ENCODE data around the gene PRKACA.

Gene PRKACA

DNA sequence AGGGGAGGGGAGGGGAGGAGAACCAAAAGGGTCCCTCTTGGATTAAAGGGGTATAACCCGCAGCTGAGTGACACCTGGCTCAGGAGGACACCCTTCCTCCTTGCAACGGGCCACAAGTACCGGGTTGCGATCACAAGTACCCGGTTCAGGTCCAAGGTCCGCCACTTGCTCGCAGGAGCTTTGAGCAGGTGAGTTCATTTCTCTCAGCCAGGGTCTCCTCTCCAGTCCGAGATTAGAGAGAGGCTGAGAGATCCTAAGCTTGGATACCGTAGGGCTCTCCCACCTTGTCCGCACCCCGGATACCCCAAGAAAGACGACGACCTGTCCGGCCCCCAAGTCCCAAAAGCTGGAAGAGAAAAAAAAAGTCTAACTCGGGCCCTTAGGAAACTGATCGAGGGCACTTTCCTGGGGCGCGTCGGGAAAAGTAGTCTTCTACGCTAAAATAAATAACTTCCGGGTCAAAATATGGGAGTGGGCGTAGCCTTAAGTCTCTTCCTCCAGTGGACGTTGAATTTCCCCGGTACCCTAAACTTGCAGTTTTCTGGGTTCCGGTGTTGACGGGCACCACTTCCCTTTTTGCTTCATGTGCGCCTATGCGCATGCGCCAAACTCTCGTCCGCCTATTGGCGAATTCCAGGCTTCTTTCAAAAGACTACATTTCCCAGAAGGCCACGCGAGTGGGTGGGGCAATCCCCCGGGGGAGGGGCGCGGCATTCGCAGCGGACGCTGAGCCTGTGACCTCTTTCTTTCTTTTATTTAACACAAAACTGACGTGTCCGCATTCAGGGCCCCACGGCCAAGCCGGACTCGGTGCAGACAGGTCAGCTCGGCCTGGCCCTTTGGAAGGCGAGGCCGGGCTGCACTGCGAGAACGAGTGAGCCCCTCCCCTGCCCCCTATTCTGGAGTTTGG is 36.4 kb downstream of the PRKACA start:
- DNase-seq: peak; percentile 97 to 100 (median 98)
- intact Hi-C loops (cut with DNase I): loop anchor here (5.0 kb wide), 2 partner anchors 36 to 74 kb away; partner anchors contain the start of genes PRKACA and RFX1

DNA sequence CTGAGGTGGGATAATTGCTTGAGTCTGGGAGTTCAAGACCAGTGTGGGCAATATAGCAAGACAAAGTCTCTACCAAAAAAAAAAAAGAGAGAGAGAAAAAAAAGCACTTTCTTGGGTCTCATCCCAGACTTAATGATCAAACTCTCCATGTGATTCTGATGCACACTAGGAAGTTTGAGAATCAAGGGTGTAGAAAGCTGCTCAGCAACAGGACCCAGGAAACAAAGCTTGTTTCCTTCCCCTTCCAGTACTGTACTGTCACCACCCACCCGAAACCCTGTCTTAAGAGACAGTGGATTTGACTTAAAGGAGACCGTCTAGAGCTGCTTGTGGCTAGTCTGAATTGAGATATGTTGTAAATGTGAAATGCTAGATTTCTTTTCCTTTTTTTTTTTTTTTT is 39.2 kb downstream of the PRKACA start:
- intact Hi-C loops (cut with DNase I): no loop called here
- DNase-seq: no peak

DNA sequence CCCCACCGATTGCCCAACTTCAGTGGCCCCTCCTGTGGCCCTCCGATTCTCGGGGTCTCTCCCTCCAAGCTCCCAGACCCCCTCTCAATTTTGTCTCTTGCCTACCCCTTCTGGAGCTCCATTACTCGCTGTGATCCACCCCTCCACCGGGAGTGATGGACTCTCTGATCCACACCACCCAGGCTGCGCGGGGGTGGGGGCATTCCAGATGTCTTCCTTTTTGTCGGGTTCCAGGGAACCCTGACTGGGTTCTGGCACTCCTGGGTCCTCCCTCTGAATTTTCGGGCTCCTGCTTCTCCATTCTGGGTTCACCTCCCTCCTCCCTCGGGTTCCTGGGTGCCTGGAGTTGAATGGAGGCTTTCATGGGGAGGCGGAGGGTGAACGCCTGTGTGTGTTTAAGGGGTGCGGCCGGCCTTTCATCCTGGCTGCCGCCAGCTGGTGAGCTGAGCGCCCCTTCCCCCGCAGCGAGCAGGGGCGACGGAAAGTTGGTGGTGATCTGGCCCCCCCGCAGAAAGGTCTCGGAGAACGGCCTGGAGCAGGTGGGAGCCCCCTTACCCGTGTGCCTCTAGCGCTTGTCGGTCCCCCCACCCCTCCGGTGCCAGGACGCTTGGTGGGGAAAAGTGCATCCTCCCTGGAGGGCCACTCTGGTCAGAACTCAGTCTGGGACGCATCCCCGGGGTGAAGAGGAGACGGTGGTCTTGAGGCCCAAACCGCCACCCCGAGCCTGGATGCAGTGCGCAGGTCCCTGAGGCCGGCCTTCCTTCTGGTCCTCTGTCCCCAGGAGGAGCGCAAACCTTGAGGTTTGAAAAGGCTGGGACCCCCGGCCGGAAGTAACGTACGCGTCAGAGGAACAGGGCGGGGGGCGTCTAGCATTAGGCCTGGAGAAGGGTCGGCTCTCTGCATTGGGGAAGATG is 43.4 kb downstream of the PRKACA start:
- DNase-seq: peak in 5 of 10 donors; percentile 18 to 89 (median 36)
- intact Hi-C loops (cut with DNase I): loop anchor here (2.0 kb wide), 1 partner anchor 63 kb away; the partner anchor contains the start of gene ASF1B

DNA sequence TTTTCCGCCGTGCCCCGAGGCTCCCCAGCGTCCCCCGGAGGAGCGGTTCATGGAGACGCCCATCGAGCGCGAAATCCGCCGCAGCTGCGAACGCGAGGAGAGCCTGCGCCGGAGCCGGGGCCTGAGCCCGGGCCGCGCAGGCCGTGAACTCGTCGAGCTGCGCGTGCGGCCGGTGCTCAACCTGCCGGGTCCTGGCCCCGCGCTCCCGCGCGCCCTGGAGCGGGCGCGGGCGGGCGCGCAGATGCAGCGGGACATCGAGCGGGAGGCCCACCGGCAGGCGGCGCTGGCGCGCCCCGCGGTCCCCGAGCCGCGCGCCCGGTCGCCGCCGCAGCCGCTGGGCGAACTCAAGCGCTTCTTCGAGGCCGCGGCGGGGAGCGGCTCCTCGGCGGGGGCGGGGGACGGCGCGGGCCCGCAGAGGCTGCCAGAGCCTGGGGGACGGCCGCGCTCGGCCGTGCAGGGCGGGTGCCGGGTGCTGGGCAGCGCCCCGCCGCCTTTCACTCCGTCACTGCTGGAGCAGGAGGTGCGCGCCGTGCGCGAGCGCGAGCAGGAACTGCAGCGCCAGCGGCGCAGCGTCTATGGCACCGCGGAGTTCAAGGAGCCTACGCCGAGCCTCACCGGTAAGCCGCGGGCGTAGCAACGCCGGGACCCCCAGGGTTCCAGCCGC is 44.2 kb downstream of the PRKACA start:
- intact Hi-C loops (cut with DNase I): no loop called here

DNA sequence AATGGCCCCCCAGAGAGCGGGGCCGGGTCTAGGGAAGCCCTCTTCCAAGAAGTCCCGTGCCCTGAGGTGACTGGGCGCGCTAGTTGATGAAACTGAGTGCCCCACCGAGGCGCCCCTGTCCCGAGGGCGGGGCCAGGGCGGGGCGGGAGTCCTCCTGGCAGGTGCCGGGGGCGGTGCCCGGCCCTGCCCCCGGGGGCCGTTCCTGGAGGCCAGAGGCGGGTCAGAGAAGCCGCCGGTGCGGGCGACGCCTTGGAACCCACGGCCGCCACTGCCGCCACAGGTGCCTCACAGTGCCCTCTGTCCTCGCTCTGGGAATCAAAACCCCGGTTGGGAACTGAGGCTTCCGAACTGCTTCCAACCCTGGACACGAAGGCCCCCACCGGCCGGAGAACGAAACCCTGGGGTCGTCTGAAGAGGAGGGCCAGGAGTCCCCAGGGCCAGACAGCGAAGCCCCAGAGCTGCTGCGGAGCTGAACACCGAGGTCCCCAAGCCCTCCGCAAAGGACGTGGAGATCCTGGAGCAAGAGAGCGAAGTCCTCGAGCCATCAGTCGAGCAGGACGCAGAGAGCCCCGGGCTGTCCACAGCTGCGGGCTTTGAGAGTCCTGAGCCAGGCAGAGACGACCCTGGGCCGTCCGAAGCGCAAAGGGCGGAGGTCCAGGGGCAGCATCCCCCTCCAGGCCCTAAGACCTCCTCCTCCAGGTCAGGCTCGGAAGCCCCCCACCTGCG is 44.9 kb downstream of the PRKACA start, which contains the start of gene MISP3:
Gene MISP3 (plus strand): TSS at position 252 of the 726 bp plus-strand sequence. CDS start 524 bp downstream, outside the sequence.
- intact Hi-C loops (cut with DNase I): no loop called here
- peak in 5 of 10 donors; percentile 28 to 89 (median 30) for DNase-seq

More for the DNA sequence above, 44.2 kb downstream of the PRKACA start:
- DNase-seq: peak; percentile 54 to 96 (median 71)

DNA sequence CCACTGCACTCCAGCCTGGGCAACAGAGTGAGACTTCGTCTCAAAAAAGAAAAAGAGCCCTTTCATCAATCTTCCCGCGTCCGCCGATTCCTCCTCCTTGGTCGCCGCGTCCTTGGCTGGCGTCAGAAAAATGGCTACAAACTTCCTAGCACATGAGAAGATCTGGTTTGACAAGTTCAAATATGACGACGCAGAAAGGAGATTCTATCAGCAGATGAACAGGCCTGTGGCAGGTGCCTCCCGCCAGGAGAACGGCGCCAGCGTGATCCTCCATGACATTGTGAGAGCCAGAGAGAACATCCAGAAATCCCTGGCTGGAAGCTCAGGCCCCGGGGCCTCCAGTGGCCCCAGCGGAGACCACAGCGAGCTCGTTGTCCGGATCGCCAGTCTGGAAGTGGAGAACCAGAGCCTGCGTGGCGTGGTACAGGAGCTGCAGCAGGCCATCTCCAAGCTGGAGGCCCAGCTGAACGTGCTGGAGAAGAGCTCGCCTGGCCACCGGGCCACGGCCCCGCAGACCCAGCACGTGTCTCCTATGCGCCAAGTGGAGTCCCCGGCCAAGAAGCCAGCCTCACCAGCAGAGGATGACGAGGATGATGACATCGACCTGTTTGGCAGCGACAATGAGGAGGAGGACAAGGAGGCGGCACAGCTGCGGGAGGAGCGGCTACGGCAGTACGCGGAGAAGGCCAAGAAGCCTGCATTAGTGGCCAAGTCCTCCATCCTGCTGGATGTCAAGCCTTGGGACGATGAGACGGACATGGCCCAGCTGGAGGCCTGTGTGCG is 47.1 kb downstream of the PRKACA start:
- no peak for DNase-seq
- intact Hi-C loops (cut with DNase I): no loop called here

DNA sequence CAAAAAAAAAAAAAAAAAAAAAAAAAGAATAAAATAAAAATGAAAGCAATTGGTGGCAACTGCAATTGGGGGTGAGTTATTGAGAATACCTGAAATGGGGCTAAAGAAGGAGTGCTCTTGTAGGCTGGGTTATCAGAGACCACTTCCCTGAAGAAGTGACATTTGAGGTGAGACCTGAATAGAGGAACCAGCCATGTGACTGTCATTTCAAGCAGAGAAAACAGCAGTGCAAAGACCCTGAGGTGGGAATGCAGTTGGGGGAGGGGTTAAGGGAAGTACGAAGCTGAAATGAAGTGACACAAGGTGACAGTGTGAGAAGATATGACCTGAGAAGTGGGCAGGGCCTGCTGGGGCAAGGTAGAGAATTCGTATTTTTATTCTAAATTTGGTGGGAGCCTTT is 51.4 kb downstream of the PRKACA start:
- no peak for DNase-seq
- intact Hi-C loops (cut with DNase I): no loop called here

DNA sequence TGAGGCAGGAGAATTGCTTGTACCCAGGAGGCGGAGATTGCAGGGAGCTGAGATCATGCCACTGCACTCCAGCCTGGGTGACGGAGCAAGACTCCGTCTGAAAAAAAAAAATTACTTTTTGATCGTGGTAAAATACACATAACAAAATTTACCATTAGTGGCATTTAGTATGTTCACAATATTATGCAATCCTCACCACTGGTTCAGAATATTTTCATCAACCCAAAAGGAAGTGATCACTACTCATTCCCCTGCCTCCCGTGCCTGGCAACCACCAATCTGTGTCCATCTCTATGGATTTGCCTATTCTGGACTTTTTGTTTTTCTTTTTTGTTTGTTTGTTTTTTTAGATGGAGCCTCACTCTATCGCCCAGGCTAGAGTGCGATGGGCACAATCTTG is 54.5 kb downstream of the PRKACA start:
- intact Hi-C loops (cut with DNase I): no loop called here
- DNase-seq: no peak

DNA sequence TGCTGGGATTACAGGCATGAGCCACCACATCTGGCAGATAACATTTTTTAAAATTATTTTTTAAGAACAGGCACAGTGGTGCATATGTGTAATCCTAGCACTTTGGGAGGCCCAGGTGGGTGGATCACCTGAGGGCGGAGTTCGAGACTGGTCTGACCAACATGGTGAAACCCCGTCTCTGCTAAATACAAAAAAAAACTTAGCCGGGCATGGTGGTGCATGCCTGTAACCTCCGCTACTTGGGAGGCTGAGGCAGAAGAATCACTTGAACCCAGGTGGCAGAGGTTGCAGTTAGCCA is 55.1 kb downstream of the PRKACA start:
- intact Hi-C loops (cut with DNase I): no loop called here
- DNase-seq: no peak

DNA sequence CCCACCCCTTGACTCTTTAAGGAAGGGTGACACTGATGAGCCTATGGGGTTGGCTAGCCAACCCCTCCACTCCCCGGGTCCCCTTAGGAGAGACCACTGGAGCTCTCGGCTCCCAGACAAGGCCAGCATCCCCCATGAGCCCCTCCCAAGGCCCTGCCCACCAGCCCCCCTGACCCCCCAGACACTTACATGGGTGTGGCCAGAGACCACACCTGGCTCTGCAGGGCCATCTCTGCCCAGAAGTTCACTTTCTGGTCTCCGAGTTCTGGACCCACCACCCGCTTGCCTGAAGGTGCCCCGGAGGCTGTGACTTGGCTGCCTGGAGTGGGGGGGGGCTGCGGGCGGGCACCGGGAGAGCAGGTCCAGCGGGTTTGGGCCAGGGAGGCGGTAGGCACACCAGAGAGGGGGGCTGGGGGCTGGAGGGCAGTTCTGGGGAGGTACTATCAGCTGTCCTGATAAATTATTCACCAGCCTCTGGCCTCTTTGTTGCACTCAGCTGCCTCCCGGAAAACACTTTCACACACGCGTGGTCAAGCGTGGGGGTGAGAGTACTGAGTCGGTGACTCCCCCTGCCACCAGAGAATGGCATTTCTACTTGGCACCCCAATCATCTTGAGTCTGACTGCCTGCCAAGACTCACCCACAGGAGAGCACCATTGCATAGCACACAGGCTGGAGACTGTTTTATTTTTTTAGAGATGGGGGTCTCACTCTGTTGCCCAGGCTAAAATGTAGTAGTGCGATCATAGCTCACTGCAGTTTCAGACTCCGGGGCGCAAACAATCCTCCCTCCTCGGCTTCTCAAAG is 55.6 kb downstream of the PRKACA start, which contains the start of gene PALM3:
Gene PALM3 (minus strand): TSS at position 326 of the 807 bp plus-strand sequence. CDS start 96 bp downstream, at position 230.
- no peak for DNase-seq
- intact Hi-C loops (cut with DNase I): no loop called here

DNA sequence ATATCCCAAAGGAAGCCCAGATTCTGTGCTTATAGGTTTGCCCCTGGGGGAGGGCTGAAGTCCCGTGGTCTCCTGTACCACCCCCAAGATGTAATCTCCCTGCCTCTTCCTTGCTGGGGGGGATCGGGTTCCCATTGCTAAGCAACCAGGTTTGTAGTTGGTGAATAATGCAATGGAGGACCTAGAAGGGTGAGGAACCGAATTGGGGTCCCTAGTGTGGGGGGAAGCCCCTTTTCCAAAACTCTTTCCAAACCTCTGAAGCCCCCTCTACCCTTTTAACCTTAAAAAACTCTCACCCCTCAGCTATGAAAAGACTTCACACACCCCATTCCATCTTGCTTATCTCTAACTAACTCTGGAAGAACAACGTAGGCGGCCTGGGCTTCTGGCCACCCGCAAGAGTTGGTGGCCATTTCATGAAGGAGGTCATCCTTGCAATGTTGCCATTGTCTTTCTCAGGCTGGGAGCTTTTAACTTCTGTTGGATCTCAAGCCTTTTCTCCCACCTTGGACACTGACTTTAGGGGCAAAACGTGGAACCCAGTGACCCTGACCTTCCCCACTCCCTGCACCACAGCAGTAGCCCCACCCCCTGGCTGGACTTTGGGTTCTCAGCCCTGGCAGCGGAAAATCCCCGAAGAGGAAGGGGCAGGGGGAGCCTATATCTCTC is 56.3 kb downstream of the PRKACA start:
- no peak for DNase-seq
- intact Hi-C loops (cut with DNase I): no loop called here

DNA sequence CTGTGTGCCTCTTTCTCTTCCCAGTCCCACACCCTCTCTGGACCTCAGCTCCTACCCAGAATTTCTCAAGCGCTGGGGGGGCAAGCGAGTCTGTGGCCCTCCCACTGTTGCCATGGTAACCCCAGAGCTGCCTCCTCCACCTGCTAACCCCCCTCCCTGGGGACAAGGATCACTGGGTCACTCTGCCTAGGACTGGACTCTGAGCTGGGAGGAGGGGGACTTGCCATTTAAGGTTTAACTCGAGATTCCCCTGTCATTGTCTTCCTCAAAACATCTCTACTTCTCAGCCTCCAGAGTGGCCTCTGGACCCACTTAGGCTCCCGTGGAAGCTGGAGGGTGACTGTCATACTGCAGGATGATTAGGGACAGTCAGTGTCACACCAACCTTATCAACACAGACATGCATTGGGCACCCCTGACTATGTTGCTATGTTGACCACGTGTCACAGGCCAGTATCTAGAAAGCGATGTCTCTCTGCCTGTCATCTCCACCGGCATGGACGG is 57.9 kb downstream of the PRKACA start:
- DNase-seq: no peak
- intact Hi-C loops (cut with DNase I): no loop called here

DNA sequence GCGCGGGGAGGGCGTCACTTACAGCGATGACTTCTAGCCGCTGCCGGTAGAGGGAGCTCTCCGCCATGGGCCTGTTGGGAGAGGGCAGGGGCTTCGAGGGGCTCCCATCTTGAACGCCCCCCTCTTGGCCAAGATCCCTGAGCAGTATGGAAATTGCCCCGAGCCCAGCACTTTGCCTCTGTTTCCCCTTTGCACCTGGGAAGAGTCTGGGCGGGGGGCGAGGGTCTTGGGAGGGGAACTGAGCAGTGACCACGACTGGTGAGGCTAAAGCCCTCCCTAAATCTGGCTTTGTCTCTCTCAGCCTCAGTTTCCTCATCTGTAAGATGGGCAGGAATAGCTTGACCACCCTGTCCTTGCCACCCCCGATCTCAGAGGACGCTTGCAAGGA is 58.5 kb downstream of the PRKACA start:
- intact Hi-C loops (cut with DNase I): no loop called here
- DNase-seq: no peak

DNA sequence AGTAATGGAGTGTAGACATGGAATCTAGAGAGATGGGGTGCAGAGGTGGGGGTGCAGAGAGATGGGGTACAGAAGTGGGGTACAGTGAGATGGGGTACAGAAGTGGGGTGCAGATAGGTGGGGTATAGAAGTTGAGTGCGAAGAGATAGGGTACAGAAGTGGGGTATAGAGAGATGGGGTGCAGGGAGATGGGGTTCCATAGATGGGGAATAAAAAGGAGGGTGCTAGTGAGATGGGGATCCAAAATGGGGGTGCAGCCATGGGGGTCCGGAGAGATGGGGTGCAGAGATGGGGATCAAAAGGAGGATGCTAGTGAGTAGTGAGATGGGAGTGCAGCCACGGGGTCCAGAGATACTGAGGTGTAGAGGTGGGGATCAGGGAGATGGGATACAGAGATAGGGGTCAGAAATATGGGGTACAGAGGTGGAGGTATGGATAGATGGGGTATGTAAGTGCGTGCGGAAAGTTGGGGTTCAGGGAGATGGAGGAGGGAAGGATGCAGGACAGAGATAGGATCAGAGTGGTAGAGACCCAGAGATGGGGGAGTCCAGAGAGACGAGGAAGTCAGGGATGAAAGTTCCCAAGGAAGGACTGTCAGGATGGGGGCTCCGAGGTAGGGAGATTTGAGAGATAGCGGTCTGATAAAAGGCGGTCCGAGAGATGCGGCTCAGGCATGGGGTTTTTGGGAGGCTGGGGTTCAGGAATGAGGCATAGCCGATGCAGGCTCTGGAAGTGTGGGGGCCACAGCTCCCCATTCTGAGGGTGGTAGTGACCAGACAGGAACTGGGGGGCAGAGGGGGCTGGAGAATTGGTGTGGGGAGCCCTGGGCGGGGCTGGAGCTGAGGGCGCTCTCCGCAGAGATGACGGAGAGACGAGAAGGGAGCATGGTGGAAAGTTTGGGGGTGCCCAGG is 59.1 kb downstream of the PRKACA start:
- no peak for DNase-seq

DNA sequence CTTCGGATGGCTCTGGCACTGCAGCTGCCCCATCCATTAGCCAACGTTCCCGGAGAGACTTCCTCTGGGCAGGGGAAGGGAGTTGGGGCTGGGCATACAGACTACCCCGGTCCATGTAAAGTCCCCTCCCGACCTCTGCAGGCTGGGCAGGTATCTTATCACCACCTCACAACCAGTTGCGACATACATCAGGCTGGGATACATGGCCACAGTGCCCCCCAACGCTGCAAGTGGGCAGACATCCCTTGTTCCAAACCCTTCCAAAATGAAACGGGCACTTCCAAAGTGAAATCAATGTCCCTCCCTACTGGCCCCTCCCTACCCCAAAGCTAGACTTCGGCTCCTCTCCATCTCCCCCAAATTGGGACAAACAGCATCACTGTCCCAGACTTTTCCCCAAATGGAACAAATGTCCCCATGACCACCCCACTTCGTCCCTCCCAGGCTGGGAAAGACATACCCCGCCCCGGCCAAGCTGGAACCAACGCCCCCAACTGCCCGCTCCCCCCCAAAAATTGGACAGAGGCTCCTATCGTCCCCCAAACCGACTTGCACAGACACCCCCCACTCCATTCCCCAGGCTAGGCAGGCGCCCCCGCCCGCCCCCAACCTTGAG is 60.7 kb downstream of the PRKACA start:
- no peak for DNase-seq
- intact Hi-C loops (cut with DNase I): no loop called here

More for the DNA sequence above, 59.1 kb downstream of the PRKACA start:
- intact Hi-C loops (cut with DNase I): no loop called here

DNA sequence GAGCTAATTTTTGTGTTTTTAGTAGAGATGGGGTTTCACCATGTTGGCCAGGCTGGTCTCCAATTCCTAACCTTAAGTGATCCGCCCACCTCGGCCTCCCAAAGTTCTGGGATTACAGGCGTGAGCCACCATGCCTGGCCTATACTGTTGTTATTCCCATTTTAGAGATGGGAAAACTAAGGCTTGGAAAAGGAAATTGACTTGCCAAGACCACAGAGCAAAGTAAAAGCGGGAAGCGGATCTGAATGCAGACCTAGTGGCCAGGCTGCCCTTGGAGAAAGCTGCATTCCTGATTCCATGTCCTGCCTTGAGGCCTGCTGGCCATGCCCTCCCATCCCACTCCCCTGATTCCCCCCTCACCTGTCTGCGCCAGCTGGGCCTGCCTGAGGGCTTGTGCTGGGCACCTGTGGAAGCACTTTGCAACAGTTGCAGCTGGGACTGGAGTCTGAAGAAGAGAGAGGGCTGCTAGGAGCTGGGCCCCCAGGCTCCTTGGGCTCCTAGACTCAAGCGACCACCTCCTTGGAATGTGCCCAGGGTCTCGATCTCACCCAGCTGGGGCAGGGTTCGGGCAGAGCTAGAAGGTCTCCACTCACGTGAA is 61.4 kb downstream of the PRKACA start:
- intact Hi-C loops (cut with DNase I): no loop called here
- DNase-seq: no peak

Measured in posterior cingulate gyrus (tissue), 11 donors.